Measurements from ENCODE around the gene CLIP2. TPM values are rescaled to one million over a fixed set of nuclear protein-coding genes. Genes with fewer than 3 reads are reported as not detected.
A peak's percentile ranks its signal among the peaks of the same experiment; 100 is the strongest.
"Not testable (repeated sequence)": the region's sequence is repeated elsewhere in the genome, so short reads cannot be mapped to it uniquely, and the experiment has no call there.

The CLIP2 gene
- total RNA-seq, 4 donors from 2014 or later = 35.4 to 212 (median 76.6) TPM

- no peaks in the 10 kb centered on the region for H3K4me1 ChIP-seq
- DNase-seq = no peak
- H3K27ac ChIP-seq = no peak overlapping the region
- TF ChIP-seq POLR2A (IDR thresholded peaks at IDR 0.05) (no peak), CTCF (IDR thresholded peaks at IDR 0.05) (no peak)
- no peaks in the 10 kb centered on the region for H3K27me3 ChIP-seq
- no peaks in the 10 kb centered on the region for H3K9me3 ChIP-seq
- H3K36me3 ChIP-seq = no peaks in the 10 kb centered on the region
- H3K4me3 ChIP-seq = no peak overlapping the region
Measured at GRCh38 chr7:74410772-74411171, 121.6 kb downstream of the CLIP2 start.

GRCh38 chr7:74411571-74411970 lies 122.4 kb downstream of the CLIP2 start:
- H3K9me3 ChIP-seq, H3K27me3 ChIP-seq, DNase-seq, H3K27ac ChIP-seq, H3K36me3 ChIP-seq, H3K4me1 ChIP-seq, H3K4me3 ChIP-seq: not testable (repeated sequence)

GRCh38 chr7:74412056-74412455 lies 122.8 kb downstream of the CLIP2 start:
- H3K4me3 ChIP-seq = no peak overlapping the region
- no peak for DNase-seq
- no peak overlapping the region for H3K27ac ChIP-seq
- H3K4me1 ChIP-seq = no peaks in the 10 kb centered on the region
- no peaks in the 10 kb centered on the region for H3K27me3 ChIP-seq
- TF ChIP-seq CTCF (IDR thresholded peaks at IDR 0.05) = no peak
- no peak for TF ChIP-seq POLR2A (IDR thresholded peaks at IDR 0.05)
- no peaks in the 10 kb centered on the region for H3K9me3 ChIP-seq
- no peaks in the 10 kb centered on the region for H3K36me3 ChIP-seq

GRCh38 chr7:74412603-74413002 lies 123.4 kb downstream of the CLIP2 start:
- no peaks in the 10 kb centered on the region for H3K9me3 ChIP-seq
- H3K4me1 ChIP-seq = peaks cover 0 to 4% (median 2%) of the 10 kb centered on the region in 4 donors
- H3K36me3 ChIP-seq = no peaks in the 10 kb centered on the region
- DNase-seq = no peak
- no peak overlapping the region for H3K27ac ChIP-seq
- H3K4me3 ChIP-seq = no peak overlapping the region
- TF ChIP-seq CTCF (IDR thresholded peaks at IDR 0.05) (no peak), POLR2A (IDR thresholded peaks at IDR 0.05) (no peak)
- H3K27me3 ChIP-seq = no peaks in the 10 kb centered on the region

GRCh38 chr7:74414595-74415333 lies 125.6 kb downstream of the CLIP2 start:
- H3K36me3 ChIP-seq, H3K27me3 ChIP-seq, H3K9me3 ChIP-seq, H3K4me1 ChIP-seq, DNase-seq, H3K4me3 ChIP-seq, H3K27ac ChIP-seq: not testable (repeated sequence)

- TF ChIP-seq CTCF (IDR thresholded peaks at IDR 0.05) (peak; percentile 85 to 97 (median 92)), POLR2A (IDR thresholded peaks at IDR 0.05) (no peak)
- Histone ChIP-seq H3K4me1 (peaks cover 0 to 5% (median 2%) of the 10 kb centered on the region in 4 donors), H3K27ac (no peak overlapping the region), H3K27me3 (no peaks in the 10 kb centered on the region), H3K9me3 (no peaks in the 10 kb centered on the region), H3K36me3 (no peaks in the 10 kb centered on the region), H3K4me3 (no peak overlapping the region)
- DNase-seq = peak; percentile 41 to 80 (median 75)
Measured at GRCh38 chr7:74417419-74417971, 128.3 kb downstream of the CLIP2 start.

Measured in Peyer's patch (tissue), 4 donors.